Mesothelial cell of epicardium (in vitro differentiated cells): ENCODE results near the gene SYNDIG1. TPM values are rescaled to one million over a fixed set of nuclear protein-coding genes. Genes with fewer than 3 reads are reported as not detected.

ENCODE experiments used
- DNase-seq, 2 experiments: peaks; one replicate each; pipeline ENCODE4 v3.0.0; 2021; ENCODE audit warnings: low spot score in 2 of 2; ENCODE audit not compliant: unreplicated experiment in 2 of 2
- H3K27ac Mint-ChIP-seq: 2 replicates; pipeline ENCODE4 v1.8.0; 2021; ENCODE audit warnings: mixed read lengths
- H3K27me3 Mint-ChIP-seq: 2 replicates; pipeline ENCODE4 v1.8.0; 2021; ENCODE audit warnings: low read depth, mixed read lengths
- H3K36me3 Mint-ChIP-seq: 2 replicates; pipeline ENCODE4 v1.8.0; 2021; ENCODE audit warnings: mixed read lengths
- H3K4me1 Mint-ChIP-seq: 2 replicates; pipeline ENCODE4 v1.8.0; 2021; ENCODE audit warnings: mixed read lengths
- H3K4me3 Mint-ChIP-seq: 2 replicates; pipeline ENCODE4 v1.8.0; 2021; ENCODE audit warnings: mild to moderate bottlenecking, moderate library complexity, mixed read lengths
- H3K9me3 Mint-ChIP-seq: 2 replicates; pipeline ENCODE4 v1.8.0; 2021; ENCODE audit warnings: mixed read lengths
- total RNA-seq: library from RNA; stranded (reverse); gene quantifications from 3 replicates; pipeline ENCODE4 v1.2.1, GENCODE V29; 2021
- TF ChIP-seq, protein P1 (sequence below): fragments of 200-600 bp; sonication (generic); IDR thresholded peaks from one replicate; pipeline ENCODE4 v1.5.0; 2021; ENCODE audit warnings: antibody characterized with exemption; ENCODE audit not compliant: unreplicated experiment

SYNDIG1 gene
- total RNA-seq, 1 donor from 2014 or later: 0.80 TPM

DNA sequence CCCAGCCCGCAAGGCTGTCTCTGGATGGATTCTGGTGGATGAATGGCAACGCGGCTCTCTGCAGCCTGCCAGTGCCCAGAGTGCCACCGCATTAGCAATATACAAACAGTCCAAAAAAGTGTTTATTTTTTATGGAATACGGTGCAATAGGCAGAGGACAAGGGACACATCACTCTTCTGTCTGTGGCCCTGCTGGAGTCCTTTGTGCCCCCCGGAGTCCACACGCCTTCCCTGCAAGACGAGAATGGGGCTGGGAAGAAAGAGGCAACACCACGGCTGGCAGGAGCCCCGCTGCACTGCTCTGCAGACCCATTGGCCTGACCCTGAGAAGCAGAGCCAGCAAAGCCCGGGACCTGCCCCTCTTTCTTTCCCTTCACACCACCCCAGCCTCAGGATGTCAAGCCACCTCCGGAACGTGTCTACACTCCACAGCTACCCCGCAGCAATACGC, 196.3 kb downstream of the SYNDIG1 start:
- Mint-ChIP-seq H3K27me3 (peaks cover 9% of the 10 kb centered on the region), H3K4me3 (no peak overlapping the region), H3K4me1 (no peaks in the 10 kb centered on the region), H3K9me3 (no peaks in the 10 kb centered on the region), H3K27ac (no peak overlapping the region), H3K36me3 (no peaks in the 10 kb centered on the region)
- DNase-seq: no peak
- TF ChIP-seq, protein P1, sequence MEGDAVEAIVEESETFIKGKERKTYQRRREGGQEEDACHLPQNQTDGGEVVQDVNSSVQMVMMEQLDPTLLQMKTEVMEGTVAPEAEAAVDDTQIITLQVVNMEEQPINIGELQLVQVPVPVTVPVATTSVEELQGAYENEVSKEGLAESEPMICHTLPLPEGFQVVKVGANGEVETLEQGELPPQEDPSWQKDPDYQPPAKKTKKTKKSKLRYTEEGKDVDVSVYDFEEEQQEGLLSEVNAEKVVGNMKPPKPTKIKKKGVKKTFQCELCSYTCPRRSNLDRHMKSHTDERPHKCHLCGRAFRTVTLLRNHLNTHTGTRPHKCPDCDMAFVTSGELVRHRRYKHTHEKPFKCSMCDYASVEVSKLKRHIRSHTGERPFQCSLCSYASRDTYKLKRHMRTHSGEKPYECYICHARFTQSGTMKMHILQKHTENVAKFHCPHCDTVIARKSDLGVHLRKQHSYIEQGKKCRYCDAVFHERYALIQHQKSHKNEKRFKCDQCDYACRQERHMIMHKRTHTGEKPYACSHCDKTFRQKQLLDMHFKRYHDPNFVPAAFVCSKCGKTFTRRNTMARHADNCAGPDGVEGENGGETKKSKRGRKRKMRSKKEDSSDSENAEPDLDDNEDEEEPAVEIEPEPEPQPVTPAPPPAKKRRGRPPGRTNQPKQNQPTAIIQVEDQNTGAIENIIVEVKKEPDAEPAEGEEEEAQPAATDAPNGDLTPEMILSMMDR: no peak

DNA sequence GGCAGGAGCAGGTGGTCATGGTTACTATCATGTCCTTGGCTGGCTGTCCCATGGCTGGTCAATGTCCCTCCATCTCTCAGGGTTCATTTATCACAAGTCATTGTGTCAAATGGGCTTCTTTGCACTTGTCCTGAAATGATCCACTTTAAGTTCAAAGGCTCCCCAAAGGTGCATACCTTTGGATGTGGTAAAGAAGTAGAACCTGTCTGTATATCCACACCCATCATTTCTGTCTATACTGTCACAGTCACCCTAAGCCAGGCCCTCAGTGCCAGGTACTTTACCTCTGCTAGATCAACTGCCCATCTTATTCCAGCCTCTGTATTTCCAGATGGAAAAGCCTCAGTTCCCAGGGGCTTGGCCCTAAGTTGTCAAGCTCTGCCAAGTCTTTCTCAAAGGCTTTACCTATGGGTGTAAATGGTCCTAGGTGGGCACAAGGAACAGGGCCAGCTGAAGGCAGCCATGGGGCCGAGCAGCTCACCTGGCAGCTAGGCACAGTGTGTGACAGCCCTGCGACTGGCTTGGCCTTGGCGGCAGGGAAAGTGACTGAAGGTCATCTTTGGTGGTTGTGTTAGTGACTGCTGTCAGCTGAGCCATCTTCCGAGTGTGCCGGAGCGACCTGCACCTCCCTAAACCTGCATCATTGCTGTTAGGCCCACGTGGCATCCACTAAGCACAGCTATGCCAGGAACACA, 198.4 kb downstream of the SYNDIG1 start:
- Mint-ChIP-seq H3K27ac (no peak overlapping the region), H3K36me3 (no peaks in the 10 kb centered on the region), H3K27me3 (peaks cover 5% of the 10 kb centered on the region), H3K4me3 (no peak overlapping the region), H3K9me3 (no peaks in the 10 kb centered on the region), H3K4me1 (no peaks in the 10 kb centered on the region)
- TF ChIP-seq, protein P1: no peak
- DNase-seq: no peak

DNA sequence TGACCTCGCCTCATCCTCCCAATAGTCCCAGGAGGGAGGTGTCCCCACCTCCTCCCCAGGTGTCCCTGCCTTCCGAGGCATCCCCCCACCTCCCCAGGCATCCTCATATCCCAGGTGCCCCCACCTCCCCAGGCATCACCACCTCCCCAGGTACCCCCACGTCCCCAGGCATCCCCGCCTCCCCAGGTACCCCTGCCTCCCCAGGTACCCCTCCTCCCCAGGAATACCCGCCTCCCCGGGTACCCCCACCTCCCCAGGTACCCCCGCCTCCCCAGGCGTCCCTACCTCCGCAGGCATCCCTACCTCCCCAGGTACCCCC, 198.9 kb downstream of the SYNDIG1 start:
- Mint-ChIP-seq H3K4me3 (no peak overlapping the region), H3K27me3 (peaks cover 3% of the 10 kb centered on the region), H3K4me1 (no peaks in the 10 kb centered on the region), H3K36me3 (no peaks in the 10 kb centered on the region), H3K9me3 (no peaks in the 10 kb centered on the region), H3K27ac (no peak overlapping the region)
- no peak for DNase-seq
- TF ChIP-seq, protein P1: no peak

DNA sequence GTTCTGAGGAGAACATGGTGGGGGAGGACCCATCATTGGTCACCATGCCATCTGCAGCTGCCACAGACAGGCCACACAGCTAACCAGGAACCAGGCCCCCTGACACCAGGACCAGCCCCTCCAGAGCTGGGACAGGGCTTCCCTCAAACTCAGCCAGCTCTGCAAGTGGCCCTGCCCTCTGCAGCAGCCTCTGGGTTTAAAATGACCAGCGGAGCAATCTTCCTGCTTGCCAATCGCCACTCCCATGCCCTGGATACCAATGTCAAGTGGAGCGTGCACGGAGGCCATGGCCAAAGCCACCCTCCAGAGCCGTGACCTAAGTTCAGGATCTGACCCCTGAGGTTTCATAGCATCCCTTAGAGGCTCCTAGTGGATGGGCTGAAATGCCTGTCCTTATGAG, 199.4 kb downstream of the SYNDIG1 start:
- peaks cover 3% of the 10 kb centered on the region for H3K27me3 Mint-ChIP-seq
- TF ChIP-seq, protein P1: no peak
- no peaks in the 10 kb centered on the region for H3K9me3 Mint-ChIP-seq
- DNase-seq: no peak
- H3K4me1 Mint-ChIP-seq: no peaks in the 10 kb centered on the region
- no peak overlapping the region for H3K27ac Mint-ChIP-seq
- no peak overlapping the region for H3K4me3 Mint-ChIP-seq
- no peaks in the 10 kb centered on the region for H3K36me3 Mint-ChIP-seq

DNA sequence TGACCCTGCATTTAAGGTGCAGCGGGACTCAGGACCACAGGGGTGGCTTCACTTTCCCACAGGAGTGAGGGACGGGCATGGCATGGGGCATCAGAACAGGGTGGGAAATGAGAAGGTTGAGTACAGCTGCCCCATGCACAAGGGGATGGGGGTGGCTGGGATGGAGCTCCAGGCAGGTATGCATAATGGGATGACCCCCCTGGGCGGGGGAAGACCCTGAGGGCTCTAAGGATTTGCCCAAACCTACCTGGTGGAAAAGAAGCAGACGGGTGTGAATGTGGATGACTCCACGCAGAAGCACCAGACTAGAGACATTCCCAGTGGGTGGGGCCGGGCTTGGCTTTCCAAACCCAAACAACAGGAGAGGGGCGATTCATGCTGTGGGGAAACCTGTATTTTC, 200.3 kb downstream of the SYNDIG1 start:
- Mint-ChIP-seq H3K4me3 (no peak overlapping the region), H3K9me3 (no peaks in the 10 kb centered on the region), H3K27ac (no peak overlapping the region), H3K27me3 (peaks cover 2% of the 10 kb centered on the region), H3K4me1 (no peaks in the 10 kb centered on the region), H3K36me3 (no peaks in the 10 kb centered on the region)
- no peak for DNase-seq
- TF ChIP-seq, protein P1: no peak
